Activated T-helper 1 cell treated with anti-CD3 and anti-CD28 coated beads, Interleukin-12 subunit alpha, Interleukin-12 subunit beta, Interleukin-2, Interleukin-4 antibody, amounts not matched to agents 30 ng/mL and 10 ng/mL and 1 ng/mL, durations not matched to agents 14 hours and 24 hours and 36 hours (primary cell): ENCODE data around the gene BPI. TPM values are rescaled to one million over a fixed set of nuclear protein-coding genes. Genes with fewer than 3 reads are reported as not detected.
"Not testable (repeated sequence)": the region's sequence is repeated elsewhere in the genome, so short reads cannot be mapped to it uniquely, and the experiment has no call there.

Experiments used
- DNase-seq: peaks from one replicate; pipeline ENCODE4 v3.0.0; 2021; ENCODE audit warnings: low spot score
- H3K27ac Mint-ChIP-seq: one replicate; pipeline ENCODE4 v1.8.0; 2021; ENCODE audit warnings: mild to moderate bottlenecking, mixed read lengths
- H3K27me3 Mint-ChIP-seq: one replicate; pipeline ENCODE4 v1.8.0; 2022; ENCODE audit warnings: mild to moderate bottlenecking, moderate library complexity, mixed read lengths; ENCODE audit not compliant: insufficient read depth
- H3K36me3 Mint-ChIP-seq: one replicate; pipeline ENCODE4 v1.8.0; 2021; ENCODE audit warnings: low read depth, mixed read lengths
- H3K4me1 Mint-ChIP-seq: one replicate; pipeline ENCODE4 v1.8.0; 2021; ENCODE audit warnings: low read depth, mixed read lengths
- H3K4me3 Mint-ChIP-seq: one replicate; pipeline ENCODE4 v1.8.0; 2021; ENCODE audit warnings: mild to moderate bottlenecking, moderate library complexity, mixed read lengths
- H3K9me3 Mint-ChIP-seq: one replicate; pipeline ENCODE4 v1.8.0; 2021; ENCODE audit warnings: mixed read lengths
- intact Hi-C: fragments of 100-400 bp; cut with micrococcal nuclease; formaldehyde crosslinking; loops from one replicate; pipeline ENCODE4 v1.15.1; 2024
- total RNA-seq: library from RNA; stranded (reverse); gene quantifications from 2 replicates; pipeline ENCODE4 v1.2.3, GENCODE V29; 2022

Gene BPI
- total RNA-seq, 1 donor from 2014 or later: not detected

GRCh38 chr20:38373898-38374297, 69.9 kb downstream of the BPI start:
- H3K36me3 Mint-ChIP-seq: no peaks in the 10 kb centered on the region
- intact Hi-C loops: no loop called here

GRCh38 chr20:38377039-38377685, 73.2 kb downstream of the BPI start:
- Mint-ChIP-seq H3K4me1 (no peaks in the 10 kb centered on the region), H3K4me3 (no peak overlapping the region), H3K27me3 (peaks cover 1% of the 10 kb centered on the region), H3K27ac (no peak overlapping the region), H3K9me3 (no peaks in the 10 kb centered on the region), H3K36me3 (no peaks in the 10 kb centered on the region)
- intact Hi-C loops: no loop called here
- DNase-seq: no peak

More at GRCh38 chr20:38373898-38374297, 69.9 kb downstream of the BPI start:
- Mint-ChIP-seq H3K9me3 (no peaks in the 10 kb centered on the region), H3K4me1 (no peaks in the 10 kb centered on the region), H3K4me3 (no peak overlapping the region), H3K27ac (no peak overlapping the region), H3K27me3 (peaks cover 6% of the 10 kb centered on the region)
- no peak for DNase-seq

DNA sequence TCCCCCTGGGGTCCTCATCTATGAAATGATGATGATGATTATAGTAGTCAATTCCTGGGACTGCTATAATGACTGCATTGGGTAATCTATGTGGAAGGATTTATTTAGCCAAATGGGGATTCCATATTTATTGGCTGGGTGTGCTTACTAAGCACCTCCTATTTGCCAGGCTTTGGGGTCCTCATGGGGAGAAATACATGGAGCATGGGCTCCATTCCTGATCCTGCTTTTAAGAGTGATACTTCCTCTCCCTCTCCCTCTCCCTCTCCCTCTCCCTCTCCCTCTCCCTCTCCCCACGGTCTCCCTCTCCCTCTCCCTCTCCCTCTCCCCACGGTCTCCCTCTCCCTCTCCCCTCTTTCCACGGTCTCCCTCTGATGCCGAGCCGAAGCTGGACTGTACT, 73.9 kb downstream of the BPI start:
- H3K27me3 Mint-ChIP-seq, H3K36me3 Mint-ChIP-seq, H3K27ac Mint-ChIP-seq, H3K4me1 Mint-ChIP-seq, intact Hi-C loops, DNase-seq, H3K4me3 Mint-ChIP-seq, H3K9me3 Mint-ChIP-seq: not testable (repeated sequence)

DNA sequence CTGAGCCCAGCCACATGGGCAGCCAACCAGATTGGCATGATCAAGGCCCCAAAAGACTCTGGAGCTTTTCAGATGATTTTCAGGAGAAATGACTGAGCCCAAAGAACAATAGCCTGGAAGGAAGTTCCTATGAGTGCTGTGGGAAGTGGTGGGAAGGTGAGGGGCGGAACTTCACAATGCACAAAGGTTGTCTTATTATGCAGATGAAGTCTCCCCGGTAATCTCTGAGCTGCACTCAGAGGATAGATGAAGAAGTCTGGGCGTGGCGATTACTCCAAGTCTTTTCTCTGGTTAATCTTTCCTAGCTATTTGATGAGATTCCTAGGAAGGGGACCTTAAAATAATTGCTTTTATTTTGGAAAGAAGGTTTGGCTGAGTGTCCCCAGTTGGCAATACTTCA, 79.2 kb downstream of the BPI start:
- Mint-ChIP-seq H3K27me3 (peaks cover 7% of the 10 kb centered on the region), H3K36me3 (no peaks in the 10 kb centered on the region), H3K9me3 (no peaks in the 10 kb centered on the region), H3K4me1 (no peaks in the 10 kb centered on the region), H3K27ac (no peak overlapping the region), H3K4me3 (no peak overlapping the region)
- intact Hi-C loops: no loop called here
- DNase-seq: no peak

GRCh38 chr20:38386004-38386403, 82.0 kb downstream of the BPI start:
- no peak for DNase-seq
- Mint-ChIP-seq H3K4me3 (no peak overlapping the region), H3K27ac (no peak overlapping the region), H3K4me1 (no peaks in the 10 kb centered on the region), H3K27me3 (peaks cover 7% of the 10 kb centered on the region), H3K36me3 (no peaks in the 10 kb centered on the region), H3K9me3 (no peaks in the 10 kb centered on the region)
- intact Hi-C loops: no loop called here

DNA sequence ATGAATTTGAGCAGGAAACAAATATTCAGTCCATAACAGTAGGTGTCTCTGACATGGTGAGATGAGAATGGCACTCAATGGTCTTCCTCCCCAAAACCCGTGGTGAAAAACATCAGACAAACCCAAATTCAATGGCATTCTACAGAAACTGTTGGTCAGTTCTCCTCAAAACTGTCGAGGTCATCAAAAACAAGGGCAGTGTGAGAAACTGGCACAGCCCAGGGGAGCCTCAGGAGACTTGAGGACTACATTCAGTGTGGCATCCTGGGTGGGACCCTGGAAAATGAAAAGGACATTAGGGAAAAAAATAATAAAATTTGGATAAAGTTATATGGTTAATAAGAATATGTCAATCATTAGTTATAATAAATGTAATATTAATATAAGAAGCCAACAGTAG, 82.9 kb downstream of the BPI start:
- no peak for DNase-seq
- Mint-ChIP-seq H3K27ac (no peak overlapping the region), H3K27me3 (peaks cover 7% of the 10 kb centered on the region), H3K4me1 (no peaks in the 10 kb centered on the region), H3K36me3 (no peaks in the 10 kb centered on the region), H3K9me3 (no peaks in the 10 kb centered on the region), H3K4me3 (no peak overlapping the region)
- intact Hi-C loops: no loop called here

Other genes with a start within 250 kb of the BPI start
- not detected in 2 replicates for gene TGM2, start 138.9 kb upstream of the BPI start, total RNA-seq
- gene KIAA1755, start 43.4 kb upstream of the BPI start, total RNA-seq: not detected in 2 replicates
- not detected in 2 replicates for gene LBP, start 42.3 kb downstream of the BPI start, total RNA-seq
- gene SNHG17, start 131.2 kb downstream of the BPI start, total RNA-seq: 89.8 and 104 TPM in 2 replicates
- gene RALGAPB, start 168.7 kb downstream of the BPI start, total RNA-seq: 31.0 and 32.4 TPM in 2 replicates